WERI-Rb-1 (cell line): ENCODE results near the gene SQSTM1.

Experiments
- DNase-seq: peaks from one replicate; pipeline ENCODE4 v3.0.0-alpha.2; 2020
- H3K27ac ChIP-seq: fragments of 250-450 bp; sonication (Bioruptor Pico); 2 replicates; pipeline ENCODE4 v1.5.1; 2020; ENCODE audit warnings: mild to moderate bottlenecking, moderate library complexity
- H3K27me3 ChIP-seq: fragments of 250-450 bp; sonication (Bioruptor Pico); 2 replicates; pipeline ENCODE4 v1.5.1; 2021; ENCODE audit warnings: mild to moderate bottlenecking, low read depth, moderate library complexity; ENCODE audit not compliant: insufficient read depth, severe bottlenecking
- H3K36me3 ChIP-seq: fragments of 250-450 bp; sonication (Bioruptor Pico); 2 replicates; pipeline ENCODE4 v1.5.1; 2020; ENCODE audit warnings: mild to moderate bottlenecking, moderate library complexity
- H3K4me3 ChIP-seq: 2 replicates; pipeline ENCODE4 v1.5.1; 2011; ENCODE audit warnings: low read depth, mild to moderate bottlenecking, control low read depth, low read length
- H3K9me3 ChIP-seq: fragments of 250-450 bp; sonication (Bioruptor Pico); 2 replicates; pipeline ENCODE4 v1.5.1; 2021; ENCODE audit warnings: mild to moderate bottlenecking, moderate library complexity; ENCODE audit not compliant: severe bottlenecking
- CTCF ChIP-seq: IDR thresholded peaks from 2 replicates; pipeline ENCODE4 v1.5.1; 2011; ENCODE audit warnings: low read depth, mild to moderate bottlenecking, control low read depth, inconsistent platforms, low read length

The SQSTM1 gene

GRCh38 chr5:179823937-179824744, 3.4 kb downstream of the SQSTM1 start:
- H3K36me3 ChIP-seq: peaks cover 17% of the 10 kb centered on the region
- H3K27ac ChIP-seq: no peak overlapping the region
- TF ChIP-seq CTCF: no peak
- H3K27me3 ChIP-seq: no peaks in the 10 kb centered on the region
- no peak for DNase-seq
- H3K9me3 ChIP-seq: no peaks in the 10 kb centered on the region
- H3K4me3 ChIP-seq: no peak overlapping the region

GRCh38 chr5:179824745-179825112, 4.0 kb downstream of the SQSTM1 start:
- no peak for DNase-seq
- Histone ChIP-seq H3K9me3 (no peaks in the 10 kb centered on the region), H3K27me3 (no peaks in the 10 kb centered on the region), H3K4me3 (no peak overlapping the region), H3K27ac (no peak overlapping the region), H3K36me3 (peaks cover 17% of the 10 kb centered on the region)
- no peak for TF ChIP-seq CTCF

- Histone ChIP-seq H3K36me3 (peaks cover 20% of the 10 kb centered on the region), H3K9me3 (no peaks in the 10 kb centered on the region), H3K4me3 (no peak overlapping the region), H3K27ac (no peak overlapping the region), H3K27me3 (no peaks in the 10 kb centered on the region)
- TF ChIP-seq CTCF: no peak
- DNase-seq: no peak
Observed at GRCh38 chr5:179825655-179826182, 5.0 kb downstream of the SQSTM1 start.

- Histone ChIP-seq H3K27me3 (no peaks in the 10 kb centered on the region), H3K36me3 (peaks cover 26% of the 10 kb centered on the region), H3K27ac (no peak overlapping the region), H3K4me3 (no peak overlapping the region), H3K9me3 (no peaks in the 10 kb centered on the region)
- TF ChIP-seq CTCF: no peak
- no peak for DNase-seq
Observed at GRCh38 chr5:179827680-179828079, 7.0 kb downstream of the SQSTM1 start.

- no peak for DNase-seq
- H3K36me3 ChIP-seq: peaks cover 37% of the 10 kb centered on the region
- H3K9me3 ChIP-seq: no peaks in the 10 kb centered on the region
- H3K27ac ChIP-seq: no peak overlapping the region
- H3K4me3 ChIP-seq: no peak overlapping the region
- no peaks in the 10 kb centered on the region for H3K27me3 ChIP-seq
- no peak for TF ChIP-seq CTCF
Observed at GRCh38 chr5:179828756-179829421, 8.2 kb downstream of the SQSTM1 start.
